Gastrocnemius medialis (tissue), 4 donors: ENCODE data around the gene C17orf75.
"Not testable (repeated sequence)": the region's sequence is repeated elsewhere in the genome, so short reads cannot be mapped to it uniquely, and the experiment has no call there.

Source experiments
- POLR2A ChIP-seq, 2 donors: fragments of 450-650 bp; IDR thresholded peaks; one replicate each; pipeline ENCODE4 v1.6.1; 2017; ENCODE audit warnings: antibody characterized with exemption in 2 of 2, mild to moderate bottlenecking in 2 of 2, moderate library complexity in 2 of 2
- TF ChIP-seq, protein P1 (sequence below), 5 experiments: fragments of 450-650 bp in 3 of 5; fragments of 200-600 bp in 2 of 5; sonication (generic) in 2 of 5; IDR thresholded peaks in 4 of 5; conservative IDR thresholded peaks in 1 of 5; 1 replicate in 4 of 5; 2 replicates in 1 of 5; pipeline ENCODE4 v1.5.1; 2016 to 2019; ENCODE audit warnings: antibody characterized with exemption in 5 of 5, mild to moderate bottlenecking in 3 of 5, moderate library complexity in 3 of 5

- TF ChIP-seq, protein P1, sequence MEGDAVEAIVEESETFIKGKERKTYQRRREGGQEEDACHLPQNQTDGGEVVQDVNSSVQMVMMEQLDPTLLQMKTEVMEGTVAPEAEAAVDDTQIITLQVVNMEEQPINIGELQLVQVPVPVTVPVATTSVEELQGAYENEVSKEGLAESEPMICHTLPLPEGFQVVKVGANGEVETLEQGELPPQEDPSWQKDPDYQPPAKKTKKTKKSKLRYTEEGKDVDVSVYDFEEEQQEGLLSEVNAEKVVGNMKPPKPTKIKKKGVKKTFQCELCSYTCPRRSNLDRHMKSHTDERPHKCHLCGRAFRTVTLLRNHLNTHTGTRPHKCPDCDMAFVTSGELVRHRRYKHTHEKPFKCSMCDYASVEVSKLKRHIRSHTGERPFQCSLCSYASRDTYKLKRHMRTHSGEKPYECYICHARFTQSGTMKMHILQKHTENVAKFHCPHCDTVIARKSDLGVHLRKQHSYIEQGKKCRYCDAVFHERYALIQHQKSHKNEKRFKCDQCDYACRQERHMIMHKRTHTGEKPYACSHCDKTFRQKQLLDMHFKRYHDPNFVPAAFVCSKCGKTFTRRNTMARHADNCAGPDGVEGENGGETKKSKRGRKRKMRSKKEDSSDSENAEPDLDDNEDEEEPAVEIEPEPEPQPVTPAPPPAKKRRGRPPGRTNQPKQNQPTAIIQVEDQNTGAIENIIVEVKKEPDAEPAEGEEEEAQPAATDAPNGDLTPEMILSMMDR (IDR thresholded peaks at IDR 0.05 in 4 of 5, conservative IDR thresholded peaks at IDR 0.05 in 1 of 5), result not testable (repeated sequence)
- not testable (repeated sequence) for TF ChIP-seq POLR2A (IDR thresholded peaks at IDR 0.05)
Observed at GRCh38 chr17:32352734-32353133, 10.8 kb upstream of the C17orf75 start.
